CD8-positive, alpha-beta memory T cell (primary cell): Measurements from ENCODE around the gene RETN. TPM values are rescaled to one million over a fixed set of nuclear protein-coding genes. Genes with fewer than 3 reads are reported as not detected.

Experiments used
- CTCF ChIA-PET: fragments of 350-600 bp; sonication (Branson Sonifier 250); formaldehyde crosslinking; loops from one replicate; lab custom pipeline; 2021; ENCODE audit warnings: antibody characterized with exemption; lab: Charles Lee
- POLR2A ChIA-PET: fragments of 350-600 bp; sonication (Branson Sonifier 250); formaldehyde crosslinking; loops from one replicate; lab custom pipeline; 2021; ENCODE audit warnings: antibody characterized with exemption; lab: Charles Lee
- DNase-seq, 5 donors: peaks; one replicate each; pipeline versions ENCODE4 v3.0.0 to v3.0.0-alpha.2; 2020 to 2022; ENCODE audit warnings: mixed read lengths in 1 of 5
- H3K27ac ChIP-seq: one replicate; pipeline ENCODE4 v1.7.0; 2013; ENCODE audit warnings: low read depth, mild to moderate bottlenecking, low read length, moderate library complexity
- H3K27me3 ChIP-seq: 2 replicates; pipeline ENCODE4 v1.7.0; 2013; ENCODE audit warnings: low read length, mild to moderate bottlenecking; ENCODE audit not compliant: insufficient read depth, poor library complexity, severe bottlenecking
- H3K36me3 ChIP-seq: 2 replicates; pipeline ENCODE4 v1.7.0; 2013; ENCODE audit warnings: mild to moderate bottlenecking, low read length, moderate library complexity; ENCODE audit not compliant: insufficient read depth
- H3K4me1 ChIP-seq: 2 replicates; pipeline ENCODE4 v1.7.0; 2013; ENCODE audit warnings: mild to moderate bottlenecking, low read length, moderate library complexity; ENCODE audit not compliant: insufficient read depth
- H3K4me3 ChIP-seq: 2 replicates; pipeline ENCODE4 v1.7.0; 2013; ENCODE audit warnings: mild to moderate bottlenecking, low read length
- H3K9me3 ChIP-seq: 2 replicates; pipeline ENCODE4 v1.7.0; 2013; ENCODE audit warnings: mild to moderate bottlenecking, low read length
- H3K27ac Mint-ChIP-seq, 8 donors: one replicate each; pipeline ENCODE4 v1.8.0; 2020 to 2021; ENCODE audit warnings: mixed read lengths in 8 of 8, mild to moderate bottlenecking in 6 of 8, inconsistent platforms in 3 of 8, moderate library complexity in 3 of 8
- H3K27me3 Mint-ChIP-seq, 2 donors: one replicate each; pipeline ENCODE4 v1.8.0; 2020 to 2021; ENCODE audit warnings: mixed read lengths in 2 of 2, mild to moderate bottlenecking in 1 of 2, moderate library complexity in 1 of 2
- H3K36me3 Mint-ChIP-seq, 3 donors: one replicate each; pipeline ENCODE4 v1.8.0; 2020 to 2021; ENCODE audit warnings: mixed read lengths in 3 of 3, inconsistent platforms in 1 of 3, mild to moderate bottlenecking in 1 of 3
- H3K4me1 Mint-ChIP-seq, 3 donors: one replicate each; pipeline ENCODE4 v1.8.0; 2020 to 2021; ENCODE audit warnings: mixed read lengths in 3 of 3, inconsistent platforms in 1 of 3, mild to moderate bottlenecking in 1 of 3
- H3K4me3 Mint-ChIP-seq, 7 donors: one replicate each; pipeline ENCODE4 v1.8.0; 2020 to 2021; ENCODE audit warnings: mixed read lengths in 7 of 7, mild to moderate bottlenecking in 6 of 7, moderate library complexity in 4 of 7, inconsistent platforms in 2 of 7
- H3K9me3 Mint-ChIP-seq, 5 donors: one replicate each; pipeline ENCODE4 v1.8.0; 2020 to 2022; ENCODE audit warnings: mixed read lengths in 5 of 5, mild to moderate bottlenecking in 3 of 5, moderate library complexity in 2 of 5, inconsistent platforms in 1 of 5
- polyA plus RNA-seq: library from polyadenylated mRNA; unstranded; fragments of 300-500 nt; fragmentation: Illumina TruSeq; gene quantifications from one replicate; pipeline ENCODE4 v1.2.3, GENCODE V29; 2021
- total RNA-seq, 2 experiments: library from RNA; stranded (reverse); gene quantifications; one replicate each; pipeline ENCODE4 v1.2.3, GENCODE V29; 2021

Gene RETN
- total and polyA plus RNA-seq, 3 experiments from 2014 or later = 1.2 TPM; not detected in 2

- no peaks in the 10 kb centered on the region for H3K27me3 ChIP-seq
- no peak for DNase-seq
- H3K9me3 ChIP-seq = no peaks in the 10 kb centered on the region
- Mint-ChIP-seq H3K27ac (peak overlapping the region in 1 of 8 donors; percentile 76), H3K9me3 (no peaks in the 10 kb centered on the region), H3K36me3 (peaks cover 0 to 48% (median 4%) of the 10 kb centered on the region in 3 donors), H3K27me3 (no peaks in the 10 kb centered on the region), H3K4me3 (no peak overlapping the region), H3K4me1 (peaks cover under 1 to 8% (median 4%) of the 10 kb centered on the region in 3 donors)
- no peak overlapping the region for H3K4me3 ChIP-seq
- no peak overlapping the region for H3K27ac ChIP-seq
- ChIA-PET POLR2A (no interaction called here), CTCF (no interaction called here)
- no peaks in the 10 kb centered on the region for H3K36me3 ChIP-seq
- no peaks in the 10 kb centered on the region for H3K4me1 ChIP-seq
Measured at GRCh38 chr19:7645163-7645562, 23.7 kb upstream of the RETN start.

GRCh38 chr19:7645656-7646425 lies 23.0 kb upstream of the RETN start:
- Histone ChIP-seq H3K27me3 (no peaks in the 10 kb centered on the region), H3K4me3 (no peak overlapping the region), H3K9me3 (no peaks in the 10 kb centered on the region), H3K4me1 (no peaks in the 10 kb centered on the region), H3K36me3 (no peaks in the 10 kb centered on the region), H3K27ac (no peak overlapping the region)
- Mint-ChIP-seq H3K9me3 (no peaks in the 10 kb centered on the region), H3K27me3 (no peaks in the 10 kb centered on the region), H3K4me3 (no peak overlapping the region), H3K36me3 (peaks cover 0 to 43% (median 2%) of the 10 kb centered on the region in 3 donors), H3K4me1 (peaks cover 0 to 4% (median 0%) of the 10 kb centered on the region in 3 donors), H3K27ac (peak overlapping the region in 2 of 8 donors; percentile 73 to 76)
- ChIA-PET CTCF (no interaction called here), POLR2A (no interaction called here)
- DNase-seq = no peak

- H3K27ac Mint-ChIP-seq = no peak overlapping the region
- H3K4me3 Mint-ChIP-seq = no peak overlapping the region
- DNase-seq = no peak
- POLR2A ChIA-PET = no interaction called here
- H3K27ac ChIP-seq = no peak overlapping the region
- no peaks in the 10 kb centered on the region for H3K27me3 Mint-ChIP-seq
- no peaks in the 10 kb centered on the region for H3K9me3 ChIP-seq
- H3K4me1 ChIP-seq = no peaks in the 10 kb centered on the region
- H3K4me1 Mint-ChIP-seq = peaks cover 0 to 4% (median 0%) of the 10 kb centered on the region in 3 donors
- H3K27me3 ChIP-seq = no peaks in the 10 kb centered on the region
- H3K36me3 ChIP-seq = no peaks in the 10 kb centered on the region
- H3K9me3 Mint-ChIP-seq = no peaks in the 10 kb centered on the region
- H3K36me3 Mint-ChIP-seq = peaks cover 0 to 38% (median 2%) of the 10 kb centered on the region in 3 donors
- H3K4me3 ChIP-seq = no peak overlapping the region
- CTCF ChIA-PET = no interaction called here
Measured at GRCh38 chr19:7646426-7646700, 22.5 kb upstream of the RETN start.

- Mint-ChIP-seq H3K4me1 (peaks cover 2 to 8% (median 3%) of the 10 kb centered on the region in 3 donors), H3K27me3 (no peaks in the 10 kb centered on the region), H3K27ac (no peak overlapping the region), H3K36me3 (peaks cover 0 to 36% (median 2%) of the 10 kb centered on the region in 3 donors), H3K4me3 (no peak overlapping the region), H3K9me3 (no peaks in the 10 kb centered on the region)
- ChIA-PET POLR2A (no interaction called here), CTCF (interaction anchor here (6.4 kb wide), 1 partner anchor 34 kb away, joined by 33 read pairs; the partner anchor contains the start of gene TRAPPC5)
- Histone ChIP-seq H3K27ac (no peak overlapping the region), H3K36me3 (no peaks in the 10 kb centered on the region), H3K4me3 (no peak overlapping the region), H3K9me3 (no peaks in the 10 kb centered on the region), H3K4me1 (peaks cover 4% of the 10 kb centered on the region), H3K27me3 (no peaks in the 10 kb centered on the region)
- DNase-seq = no peak
Measured at GRCh38 chr19:7647156-7647555, 21.7 kb upstream of the RETN start.

GRCh38 chr19:7648265-7649014 lies 20.4 kb upstream of the RETN start:
- Mint-ChIP-seq H3K36me3 (peaks cover 0 to 30% (median 2%) of the 10 kb centered on the region in 3 donors), H3K27ac (no peak overlapping the region), H3K27me3 (peaks cover 0 to 5% of the 10 kb centered on the region in 2 donors), H3K4me1 (peaks cover 9 to 17% (median 11%) of the 10 kb centered on the region in 3 donors), H3K4me3 (no peak overlapping the region), H3K9me3 (no peaks in the 10 kb centered on the region)
- Histone ChIP-seq H3K9me3 (no peaks in the 10 kb centered on the region), H3K4me1 (peaks cover 7% of the 10 kb centered on the region), H3K36me3 (no peaks in the 10 kb centered on the region), H3K4me3 (no peak overlapping the region), H3K27me3 (no peaks in the 10 kb centered on the region), H3K27ac (no peak overlapping the region)
- POLR2A ChIA-PET = interaction anchor here (0.7 kb wide), 1 partner anchor 9 kb away, joined by 3 read pairs; no protein-coding TSS in a partner anchor
- CTCF ChIA-PET = interaction anchor here (1.3 to 6.4 kb wide), 3 partner anchors 25 to 152 kb away, joined by 3 to 33 read pairs (median 5); partner anchors contain the start of gene TRAPPC5
- no peak for DNase-seq

- Mint-ChIP-seq H3K4me3 (peak overlapping the region in 1 of 7 donors; percentile 10), H3K9me3 (no peaks in the 10 kb centered on the region), H3K27me3 (peaks cover 0 to 5% of the 10 kb centered on the region in 2 donors), H3K36me3 (peaks cover 0 to 21% (median 2%) of the 10 kb centered on the region in 3 donors), H3K27ac (peak overlapping the region in 1 of 8 donors; percentile 22), H3K4me1 (peaks cover 9 to 17% (median 11%) of the 10 kb centered on the region in 3 donors)
- H3K27me3 ChIP-seq = no peaks in the 10 kb centered on the region
- H3K27ac ChIP-seq = no peak overlapping the region
- no peak for DNase-seq
- no peaks in the 10 kb centered on the region for H3K9me3 ChIP-seq
- H3K36me3 ChIP-seq = no peaks in the 10 kb centered on the region
- POLR2A ChIA-PET = interaction anchor here (0.7 to 0.9 kb wide), 2 partner anchors 31 to 548 kb away, joined by 3 to 7 read pairs; partner anchors contain the start of gene TRAPPC5
- CTCF ChIA-PET = interaction anchor here (1.3 to 6.4 kb wide), 3 partner anchors 23 to 82 kb away, joined by 3 to 33 read pairs (median 7); partner anchors contain the start of gene TRAPPC5
- H3K4me1 ChIP-seq = peaks cover 7% of the 10 kb centered on the region
- H3K4me3 ChIP-seq = no peak overlapping the region
Measured at GRCh38 chr19:7650148-7650547, 18.7 kb upstream of the RETN start.

GRCh38 chr19:7652061-7652641 lies 16.7 kb upstream of the RETN start:
- Mint-ChIP-seq H3K4me3 (peak overlapping the region; percentile 45 to 84 (median 76)), H3K4me1 (peaks cover 9 to 12% (median 11%) of the 10 kb centered on the region in 3 donors), H3K27me3 (peaks cover 0 to 5% of the 10 kb centered on the region in 2 donors), H3K27ac (peak overlapping the region; percentile 67 to 99 (median 96)), H3K36me3 (peaks cover 0 to 7% (median 0%) of the 10 kb centered on the region in 3 donors), H3K9me3 (no peaks in the 10 kb centered on the region)
- CTCF ChIA-PET = interaction anchor here (0.7 to 6.4 kb wide), 9 partner anchors 10 to 148 kb away, joined by 3 to 33 read pairs (median 3); partner anchors contain the start of gene TRAPPC5
- peak; percentile 82 to 89 (median 85) for DNase-seq
- no peaks in the 10 kb centered on the region for H3K36me3 ChIP-seq
- H3K4me3 ChIP-seq = peak overlapping the region; percentile 73
- peak overlapping the region; percentile 39 for H3K27ac ChIP-seq
- H3K9me3 ChIP-seq = no peaks in the 10 kb centered on the region
- no peaks in the 10 kb centered on the region for H3K27me3 ChIP-seq
- POLR2A ChIA-PET = no interaction called here
- H3K4me1 ChIP-seq = peaks cover 8% of the 10 kb centered on the region
